Stromal cell of bone marrow (primary cell): ENCODE measurements around the gene ARHGAP24.
"Not testable (repeated sequence)": the region's sequence is repeated elsewhere in the genome, so short reads cannot be mapped to it uniquely, and the experiment has no call there.

ENCODE experiments used
- DNase-seq: peaks from one replicate; pipeline ENCODE4 v3.0.0-alpha.2; 2012; ENCODE audit warnings: low read depth

Gene ARHGAP24

GRCh38 chr4:86021671-86022070 lies 546.7 kb downstream of the ARHGAP24 start:
- DNase-seq = not testable (repeated sequence)

- no peak for DNase-seq
These were observed 551.8 kb downstream of the ARHGAP24 start for GRCh38 chr4:86026720-86027119.

- no peak for DNase-seq
These were observed 557.0 kb downstream of the ARHGAP24 start for GRCh38 chr4:86031927-86032326.

- peak; percentile 75 for DNase-seq
These were observed 557.6 kb downstream of the ARHGAP24 start for GRCh38 chr4:86032476-86033022.

GRCh38 chr4:86033171-86033570 lies 558.2 kb downstream of the ARHGAP24 start:
- DNase-seq = peak; percentile 91

GRCh38 chr4:86034616-86035015 lies 559.7 kb downstream of the ARHGAP24 start:
- no peak for DNase-seq

GRCh38 chr4:86035688-86036087 lies 560.7 kb downstream of the ARHGAP24 start:
- DNase-seq = no peak

GRCh38 chr4:86036736-86037135 lies 561.8 kb downstream of the ARHGAP24 start:
- no peak for DNase-seq

- DNase-seq = no peak
These were observed 563.1 kb downstream of the ARHGAP24 start for GRCh38 chr4:86038037-86038436.

- peak; percentile 59 for DNase-seq
These were observed 569.0 kb downstream of the ARHGAP24 start for GRCh38 chr4:86043755-86044592.

GRCh38 chr4:86044593-86044985 lies 569.6 kb downstream of the ARHGAP24 start:
- DNase-seq = no peak

GRCh38 chr4:86048426-86048825 lies 573.5 kb downstream of the ARHGAP24 start:
- peak; percentile 52 for DNase-seq

- DNase-seq = no peak
These were observed 575.5 kb downstream of the ARHGAP24 start for GRCh38 chr4:86050496-86050895.
